ENCODE results near the gene XYLT1.

XYLT1 gene

GRCh38 chr16:17275076-17276009 lies 195.4 kb downstream of the XYLT1 start:
- Histone ChIP-seq H3K27me3 (ENCODE audit: control insufficient read depth, insufficient read depth, low read length) (no peaks in the 10 kb centered on the region), H3K36me3 (ENCODE audit: control insufficient read depth, insufficient read depth, low read length) (no peaks in the 10 kb centered on the region), H3K9ac (ENCODE audit: low read depth, low read length) (no peak overlapping the region), H3K9me3 (ENCODE audit: control insufficient read depth, insufficient read depth, low read length) (no peaks in the 10 kb centered on the region), H3K4me1 (ENCODE audit: control insufficient read depth, insufficient read depth, low read length) (no peaks in the 10 kb centered on the region), H3K4me3 (ENCODE audit: low read depth, low read length) (no peak overlapping the region)

- Histone ChIP-seq H3K9ac (ENCODE audit: low read depth, low read length) (no peak overlapping the region), H3K4me1 (ENCODE audit: control insufficient read depth, insufficient read depth, low read length) (no peaks in the 10 kb centered on the region), H3K27me3 (ENCODE audit: control insufficient read depth, insufficient read depth, low read length) (no peaks in the 10 kb centered on the region), H3K4me3 (ENCODE audit: low read depth, low read length) (no peak overlapping the region), H3K9me3 (ENCODE audit: control insufficient read depth, insufficient read depth, low read length) (no peaks in the 10 kb centered on the region), H3K36me3 (ENCODE audit: control insufficient read depth, insufficient read depth, low read length) (no peaks in the 10 kb centered on the region)
These were observed 197.6 kb downstream of the XYLT1 start for GRCh38 chr16:17273142-17273561.

DNA sequence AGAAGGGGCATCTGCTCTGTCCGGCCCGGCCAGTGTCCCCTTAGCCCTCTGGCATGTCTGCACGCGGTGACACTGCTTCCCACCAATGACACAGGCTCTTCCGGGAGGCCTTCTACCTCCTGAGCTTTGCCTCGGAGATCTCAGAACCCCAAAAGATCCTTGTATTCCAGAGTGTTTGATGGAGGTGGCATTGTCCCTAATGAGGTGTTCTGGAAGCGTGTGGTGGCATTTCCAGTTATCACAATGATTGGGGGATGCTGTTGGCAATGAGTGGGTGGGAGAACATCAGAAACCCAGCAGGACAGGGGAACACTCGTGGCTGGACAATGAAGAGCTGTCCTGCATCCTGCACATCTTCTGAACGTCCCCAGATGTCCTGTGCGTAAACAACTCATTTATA lies 198.0 kb downstream of the XYLT1 start:
- Histone ChIP-seq H3K4me3 (ENCODE audit: low read depth, low read length) (no peak overlapping the region), H3K4me1 (ENCODE audit: control insufficient read depth, insufficient read depth, low read length) (no peaks in the 10 kb centered on the region), H3K27me3 (ENCODE audit: control insufficient read depth, insufficient read depth, low read length) (no peaks in the 10 kb centered on the region), H3K36me3 (ENCODE audit: control insufficient read depth, insufficient read depth, low read length) (no peaks in the 10 kb centered on the region), H3K9ac (ENCODE audit: low read depth, low read length) (no peak overlapping the region), H3K9me3 (ENCODE audit: control insufficient read depth, insufficient read depth, low read length) (no peaks in the 10 kb centered on the region)

DNA sequence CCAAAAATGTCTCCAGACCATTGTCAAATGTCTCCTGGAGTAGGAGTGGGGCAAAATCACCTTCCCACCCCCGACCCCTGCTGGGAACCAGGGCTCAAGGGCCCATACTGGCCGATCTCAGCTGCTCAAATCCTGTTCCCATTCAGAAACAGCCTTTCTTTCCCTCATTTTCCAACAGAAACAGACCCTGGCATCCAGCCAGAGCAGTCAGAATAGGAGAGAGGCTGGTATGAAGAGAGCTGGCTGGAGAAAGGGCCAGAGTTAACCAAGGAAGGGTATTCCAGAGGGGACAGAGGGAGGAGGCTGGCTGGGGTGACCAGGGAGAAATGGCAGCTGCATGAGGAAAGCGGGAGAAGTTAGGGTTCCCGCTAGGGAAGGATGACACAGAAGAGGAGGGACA lies 199.1 kb downstream of the XYLT1 start:
- Histone ChIP-seq H3K4me3 (ENCODE audit: low read depth, low read length) (no peak overlapping the region), H3K36me3 (ENCODE audit: control insufficient read depth, insufficient read depth, low read length) (no peaks in the 10 kb centered on the region), H3K27me3 (ENCODE audit: control insufficient read depth, insufficient read depth, low read length) (no peaks in the 10 kb centered on the region), H3K9me3 (ENCODE audit: control insufficient read depth, insufficient read depth, low read length) (no peaks in the 10 kb centered on the region), H3K4me1 (ENCODE audit: control insufficient read depth, insufficient read depth, low read length) (peaks cover 4% of the 10 kb centered on the region), H3K9ac (ENCODE audit: low read depth, low read length) (no peak overlapping the region)

DNA sequence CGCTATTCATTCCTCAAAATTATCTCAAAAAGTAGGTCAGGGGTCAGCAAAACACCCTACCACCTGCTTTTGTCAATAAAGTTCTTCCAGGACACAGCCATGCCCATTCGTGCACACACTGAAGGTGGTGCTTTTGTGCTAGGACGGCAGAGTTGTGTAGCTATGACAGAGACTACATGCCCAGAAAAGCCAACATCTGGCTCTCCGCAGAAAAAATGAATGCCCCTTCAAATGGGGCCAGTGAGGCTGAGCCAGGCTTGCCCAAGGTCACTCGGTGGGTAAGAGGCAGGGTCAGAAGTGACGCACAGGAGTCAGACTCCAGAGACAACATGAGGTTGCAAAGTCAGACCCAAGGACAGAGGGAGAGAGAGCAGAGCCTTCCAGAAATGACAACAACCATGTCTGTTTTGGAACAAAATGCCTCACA lies 200.1 kb downstream of the XYLT1 start:
- no peak overlapping the region for H3K9ac ChIP-seq (ENCODE audit: low read depth, low read length)

DNA sequence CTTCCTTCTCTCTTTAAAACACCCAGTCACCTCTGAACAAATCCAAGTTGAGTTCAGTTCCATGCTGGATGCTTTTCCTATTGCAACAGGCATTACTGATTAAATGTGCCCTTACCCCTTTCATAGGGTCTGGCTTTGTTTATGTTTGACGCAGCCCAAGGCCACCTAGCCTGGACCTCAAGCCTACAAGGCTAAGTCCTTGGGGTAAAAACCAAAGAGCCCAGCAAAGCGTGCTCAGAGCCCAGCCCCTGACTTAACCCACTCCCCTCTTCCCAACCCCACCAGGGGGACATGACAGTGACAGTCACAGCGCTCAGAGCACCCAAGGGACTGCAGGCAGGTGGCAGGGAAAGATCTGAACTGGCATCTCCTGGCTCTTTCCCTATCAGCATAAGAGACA lies 200.6 kb downstream of the XYLT1 start:
- H3K9ac ChIP-seq (ENCODE audit: low read depth, low read length): no peak overlapping the region
- peaks cover 6% of the 10 kb centered on the region for H3K4me1 ChIP-seq (ENCODE audit: control insufficient read depth, insufficient read depth, low read length)
- H3K4me3 ChIP-seq (ENCODE audit: low read depth, low read length): no peak overlapping the region
- no peaks in the 10 kb centered on the region for H3K9me3 ChIP-seq (ENCODE audit: control insufficient read depth, insufficient read depth, low read length)
- no peaks in the 10 kb centered on the region for H3K36me3 ChIP-seq (ENCODE audit: control insufficient read depth, insufficient read depth, low read length)
- H3K27me3 ChIP-seq (ENCODE audit: control insufficient read depth, insufficient read depth, low read length): no peaks in the 10 kb centered on the region

More for the DNA sequence above, 200.1 kb downstream of the XYLT1 start:
- Histone ChIP-seq H3K4me1 (ENCODE audit: control insufficient read depth, insufficient read depth, low read length) (peaks cover 6% of the 10 kb centered on the region), H3K36me3 (ENCODE audit: control insufficient read depth, insufficient read depth, low read length) (no peaks in the 10 kb centered on the region), H3K4me3 (ENCODE audit: low read depth, low read length) (peak overlapping the region; percentile 2), H3K9me3 (ENCODE audit: control insufficient read depth, insufficient read depth, low read length) (no peaks in the 10 kb centered on the region), H3K27me3 (ENCODE audit: control insufficient read depth, insufficient read depth, low read length) (no peaks in the 10 kb centered on the region)

DNA sequence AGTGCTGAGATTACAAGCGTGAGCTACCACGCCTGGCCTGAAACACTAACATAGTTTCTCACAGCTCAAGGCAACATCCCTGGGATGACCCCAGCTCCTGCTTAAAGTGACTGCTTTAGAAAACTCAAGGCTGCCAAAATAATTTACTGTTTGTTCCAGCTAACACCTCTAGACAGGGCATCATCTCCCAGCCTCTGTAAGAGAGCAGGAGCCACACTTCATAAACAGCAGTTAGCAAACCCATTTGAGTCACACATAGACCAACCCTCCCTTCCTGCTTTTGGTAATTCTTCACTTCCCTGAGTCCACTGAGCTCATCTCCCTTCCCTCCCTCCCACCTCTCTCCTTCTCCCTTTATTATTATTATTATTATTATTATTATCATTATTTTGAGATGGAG lies 201.3 kb downstream of the XYLT1 start:
- H3K9me3 ChIP-seq (ENCODE audit: control insufficient read depth, insufficient read depth, low read length): no peaks in the 10 kb centered on the region
- no peaks in the 10 kb centered on the region for H3K36me3 ChIP-seq (ENCODE audit: control insufficient read depth, insufficient read depth, low read length)
- H3K4me1 ChIP-seq (ENCODE audit: control insufficient read depth, insufficient read depth, low read length): peaks cover 6% of the 10 kb centered on the region
- H3K9ac ChIP-seq (ENCODE audit: low read depth, low read length): no peak overlapping the region
- H3K4me3 ChIP-seq (ENCODE audit: low read depth, low read length): no peak overlapping the region
- H3K27me3 ChIP-seq (ENCODE audit: control insufficient read depth, insufficient read depth, low read length): no peaks in the 10 kb centered on the region

DNA sequence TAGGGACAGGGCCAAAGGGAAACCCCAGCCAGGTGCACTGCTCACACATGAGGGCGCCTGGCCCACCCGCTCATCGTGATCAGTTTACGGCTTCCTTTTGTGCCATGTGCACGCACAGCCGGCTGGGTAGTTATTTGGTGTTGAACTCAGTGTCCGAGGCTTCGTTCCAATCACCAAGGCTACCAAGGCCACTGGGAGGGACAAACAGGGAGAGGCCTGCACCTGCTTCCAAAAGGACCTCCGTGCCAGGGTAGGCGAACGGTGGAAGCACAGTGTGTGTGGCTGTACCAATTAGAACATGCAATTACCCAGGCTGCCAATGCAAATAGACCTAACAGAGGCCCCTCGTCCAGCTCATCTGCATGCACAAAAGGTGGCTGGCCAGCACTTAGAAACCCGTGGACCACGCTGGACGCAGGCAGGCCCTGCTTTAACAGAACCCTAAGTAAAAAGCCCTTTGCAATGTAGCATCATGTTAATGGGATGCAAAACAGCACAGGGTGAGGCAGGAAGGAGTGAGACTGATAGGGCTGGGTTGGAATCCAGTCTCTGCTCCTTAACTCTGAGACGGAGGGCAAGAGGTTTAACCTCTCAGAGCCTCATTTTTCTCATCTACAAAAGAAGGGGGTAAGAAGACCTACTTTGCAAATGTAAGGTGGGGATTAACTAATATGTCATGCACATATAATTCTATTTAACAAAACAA lies 204.0 kb downstream of the XYLT1 start:
- no peaks in the 10 kb centered on the region for H3K9me3 ChIP-seq (ENCODE audit: control insufficient read depth, insufficient read depth, low read length)
- H3K9ac ChIP-seq (ENCODE audit: low read depth, low read length): no peak overlapping the region
- H3K4me1 ChIP-seq (ENCODE audit: control insufficient read depth, insufficient read depth, low read length): peaks cover 6% of the 10 kb centered on the region
- no peak overlapping the region for H3K4me3 ChIP-seq (ENCODE audit: low read depth, low read length)
- no peaks in the 10 kb centered on the region for H3K36me3 ChIP-seq (ENCODE audit: control insufficient read depth, insufficient read depth, low read length)
- H3K27me3 ChIP-seq (ENCODE audit: control insufficient read depth, insufficient read depth, low read length): no peaks in the 10 kb centered on the region

DNA sequence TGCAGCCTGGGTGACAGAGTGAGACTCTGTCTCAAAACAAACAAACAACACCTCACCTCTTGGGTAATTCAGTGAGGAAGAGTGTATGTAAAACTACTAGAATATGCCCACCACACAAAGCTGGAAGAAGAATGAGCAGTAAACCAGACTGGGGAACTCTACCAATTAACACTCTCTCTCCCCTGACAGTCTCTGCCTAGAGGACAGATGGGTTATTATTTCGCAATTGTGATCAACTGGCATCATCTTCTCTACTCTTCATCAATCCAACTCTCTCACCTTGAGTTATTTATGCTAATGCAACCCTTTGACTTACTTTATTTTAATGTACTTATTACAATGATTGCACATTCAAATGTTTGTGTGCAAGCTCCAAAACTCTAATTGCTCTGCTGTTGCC lies 205.6 kb downstream of the XYLT1 start:
- no peak overlapping the region for H3K9ac ChIP-seq (ENCODE audit: low read depth, low read length)
- H3K36me3 ChIP-seq (ENCODE audit: control insufficient read depth, insufficient read depth, low read length): no peaks in the 10 kb centered on the region
- H3K4me1 ChIP-seq (ENCODE audit: control insufficient read depth, insufficient read depth, low read length): peaks cover 6% of the 10 kb centered on the region
- H3K27me3 ChIP-seq (ENCODE audit: control insufficient read depth, insufficient read depth, low read length): no peaks in the 10 kb centered on the region
- no peaks in the 10 kb centered on the region for H3K9me3 ChIP-seq (ENCODE audit: control insufficient read depth, insufficient read depth, low read length)
- H3K4me3 ChIP-seq (ENCODE audit: low read depth, low read length): no peak overlapping the region

DNA sequence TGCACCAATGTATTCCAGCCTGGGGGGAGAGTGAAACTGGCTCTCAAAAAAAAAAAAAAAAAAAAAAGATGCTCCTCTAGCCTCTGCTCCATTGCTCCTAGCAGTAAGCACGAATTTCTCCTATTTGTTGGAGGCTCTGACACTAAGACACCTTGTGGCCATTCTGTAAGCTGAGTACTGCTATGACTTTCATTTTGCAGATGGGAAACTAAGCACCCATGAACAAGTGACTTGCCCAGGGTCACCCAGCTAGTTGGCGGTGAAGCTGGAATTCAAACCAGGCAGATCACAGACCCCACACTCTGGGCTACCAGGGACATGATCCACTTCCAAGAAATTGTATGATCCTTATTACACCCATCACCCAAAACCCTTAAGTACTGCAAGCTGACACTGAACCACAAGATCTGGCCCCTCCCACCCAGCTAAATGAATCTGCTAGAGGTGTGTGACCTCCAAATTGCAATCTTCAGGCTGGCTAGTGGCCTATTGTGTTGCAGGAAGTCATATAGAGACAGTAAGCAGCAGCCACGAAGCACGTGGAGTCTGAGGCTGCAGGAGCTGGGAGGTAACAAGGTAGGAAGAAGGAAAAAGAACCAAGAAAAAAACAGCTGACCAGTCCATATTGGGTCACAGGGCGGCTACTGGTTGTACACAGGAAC lies 209.4 kb downstream of the XYLT1 start:
- Histone ChIP-seq H3K9me3 (ENCODE audit: control insufficient read depth, insufficient read depth, low read length) (no peaks in the 10 kb centered on the region), H3K4me3 (ENCODE audit: low read depth, low read length) (no peak overlapping the region), H3K4me1 (ENCODE audit: control insufficient read depth, insufficient read depth, low read length) (no peaks in the 10 kb centered on the region), H3K36me3 (ENCODE audit: control insufficient read depth, insufficient read depth, low read length) (peaks cover 4% of the 10 kb centered on the region), H3K9ac (ENCODE audit: low read depth, low read length) (no peak overlapping the region), H3K27me3 (ENCODE audit: control insufficient read depth, insufficient read depth, low read length) (no peaks in the 10 kb centered on the region)

DNA sequence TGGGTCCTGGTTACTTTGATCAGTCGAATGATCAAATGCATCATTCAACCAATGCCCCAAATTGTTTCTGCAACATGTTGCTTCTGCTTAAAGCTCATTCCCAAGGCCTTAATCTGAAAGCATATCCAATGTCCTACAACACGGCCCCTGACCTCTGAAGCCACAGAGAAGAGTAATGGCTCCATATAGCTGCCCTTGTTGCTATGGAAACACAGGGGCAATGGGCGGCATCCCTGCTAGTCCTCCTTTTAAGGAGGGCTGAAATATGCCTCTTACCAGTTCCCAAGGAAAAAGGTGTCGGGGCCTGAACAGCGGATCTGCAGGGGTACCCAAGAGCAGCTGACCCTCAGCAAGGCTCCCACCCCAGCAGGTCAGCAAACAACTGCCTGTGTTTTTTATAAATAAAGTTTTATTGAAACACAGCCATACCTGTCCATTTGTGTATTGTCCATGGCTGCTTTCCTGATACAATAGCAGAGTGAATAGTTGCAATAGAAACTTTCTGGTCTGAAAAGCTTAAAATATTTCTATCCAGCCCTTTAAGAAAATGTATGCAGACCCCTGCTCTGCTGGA lies 210.4 kb downstream of the XYLT1 start:
- Histone ChIP-seq H3K36me3 (ENCODE audit: control insufficient read depth, insufficient read depth, low read length) (peaks cover 4% of the 10 kb centered on the region), H3K27me3 (ENCODE audit: control insufficient read depth, insufficient read depth, low read length) (no peaks in the 10 kb centered on the region), H3K4me1 (ENCODE audit: control insufficient read depth, insufficient read depth, low read length) (no peaks in the 10 kb centered on the region), H3K9ac (ENCODE audit: low read depth, low read length) (no peak overlapping the region), H3K4me3 (ENCODE audit: low read depth, low read length) (no peak overlapping the region), H3K9me3 (ENCODE audit: control insufficient read depth, insufficient read depth, low read length) (no peaks in the 10 kb centered on the region)

All from iPS-15b (cell line).